Activated CD4-positive, alpha-beta T cell treated with anti-CD3 and anti-CD28 coated beads for 48 hours (primary cell): Measurements from ENCODE around the gene FYCO1.

Experiments
- DNase-seq: peaks from one replicate; pipeline ENCODE4 v3.0.0-alpha.2; 2020

The FYCO1 gene

DNA sequence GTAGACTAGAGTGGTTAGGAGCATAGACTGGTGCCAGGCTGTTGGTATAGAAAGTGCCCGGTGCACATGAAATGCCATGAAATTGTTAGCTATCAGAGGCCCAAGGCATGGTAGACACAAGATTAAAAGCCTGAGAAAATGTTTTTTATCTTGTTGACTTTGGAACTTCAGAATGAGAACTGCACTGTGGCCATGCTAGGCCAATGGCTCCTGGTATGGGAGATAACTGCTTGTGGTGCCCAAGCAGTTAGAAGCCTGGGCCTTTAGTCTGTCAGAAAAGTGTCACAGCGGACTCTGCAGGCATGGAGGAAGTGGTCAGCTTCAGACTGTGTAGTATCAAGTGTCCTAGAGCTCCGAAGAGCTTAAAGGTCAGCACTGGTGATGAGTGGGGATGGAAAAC is 11.9 kb downstream of the FYCO1 start:
- no peak for DNase-seq

DNA sequence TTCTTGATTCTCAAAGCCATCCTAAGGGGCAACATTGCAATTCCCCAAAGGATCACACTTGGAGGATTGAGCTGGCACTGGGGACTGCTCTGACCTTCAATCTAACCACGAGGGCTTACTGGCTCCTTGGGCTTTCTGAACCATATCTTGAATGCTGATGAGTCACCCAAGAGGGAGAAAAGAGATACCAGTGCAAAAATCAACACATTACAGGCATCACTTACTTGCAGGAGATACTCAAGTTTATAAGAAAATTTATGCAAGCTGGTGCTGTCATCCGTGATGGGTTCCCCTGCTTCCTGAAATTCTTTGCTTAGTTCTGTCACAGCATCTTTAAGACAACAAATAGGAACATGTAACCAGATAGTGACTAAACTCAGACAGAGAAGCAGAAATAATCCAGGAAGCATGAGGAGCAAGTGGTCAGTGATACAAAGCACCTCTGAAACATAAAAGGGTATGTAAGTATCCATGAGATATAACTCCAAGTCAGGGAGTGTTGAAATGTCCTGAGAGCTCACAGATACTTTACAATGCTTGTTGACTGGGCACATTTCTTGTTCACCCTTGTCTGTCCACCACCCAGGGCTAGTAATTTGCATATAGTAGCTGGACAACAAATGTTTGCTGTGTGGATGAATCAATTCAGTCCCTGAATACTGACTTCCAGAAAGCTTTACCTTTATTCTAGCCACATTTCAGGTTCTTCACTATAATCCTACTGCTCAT is 14.1 kb downstream of the FYCO1 start:
- no peak for DNase-seq

DNA sequence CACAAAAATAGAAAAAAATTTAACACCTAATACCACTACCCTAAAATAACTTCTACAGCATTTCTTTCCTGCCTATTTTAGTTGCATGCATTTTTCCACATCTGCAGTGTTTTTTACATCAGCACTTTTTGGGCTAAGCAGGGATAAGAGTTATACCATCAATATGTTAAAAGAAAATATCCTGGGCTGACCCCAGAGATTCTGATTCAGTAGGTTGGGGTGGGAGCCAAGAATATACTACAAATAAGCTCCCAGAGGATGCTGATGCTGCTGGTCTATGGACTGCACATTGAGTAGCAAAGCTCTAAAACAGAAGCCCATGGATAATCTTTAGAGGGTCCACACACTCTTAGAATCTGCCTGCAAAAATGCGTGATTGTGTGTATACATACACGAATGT is 14.8 kb downstream of the FYCO1 start:
- DNase-seq, result no peak

DNA sequence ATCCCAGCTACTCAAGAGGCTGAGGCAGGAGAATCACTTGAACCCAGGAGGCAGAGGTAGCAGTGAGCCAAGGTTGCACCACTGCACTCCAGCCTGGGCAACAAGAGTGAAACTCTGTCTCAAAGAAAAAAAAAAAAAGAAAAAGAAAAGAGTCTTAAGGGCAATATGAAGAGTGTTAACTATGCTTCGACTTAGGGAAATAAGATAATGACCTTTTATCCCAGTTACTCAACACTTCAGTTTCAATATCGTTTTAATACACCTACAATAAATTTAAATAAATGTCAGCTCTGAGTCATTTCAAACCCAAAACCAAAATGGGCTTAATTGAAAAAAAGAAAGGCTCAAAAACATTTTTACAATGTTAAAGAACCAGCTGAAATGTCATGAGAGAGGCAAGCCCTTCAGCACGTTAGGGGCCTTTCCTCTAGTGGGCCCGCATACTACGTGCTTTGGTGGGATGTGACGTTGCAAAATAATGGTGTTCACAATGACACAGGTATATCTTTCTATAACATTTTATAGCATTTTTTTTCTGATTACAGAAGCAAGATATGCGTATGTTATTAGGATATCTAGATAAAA is 15.3 kb downstream of the FYCO1 start:
- DNase-seq, result no peak

DNA sequence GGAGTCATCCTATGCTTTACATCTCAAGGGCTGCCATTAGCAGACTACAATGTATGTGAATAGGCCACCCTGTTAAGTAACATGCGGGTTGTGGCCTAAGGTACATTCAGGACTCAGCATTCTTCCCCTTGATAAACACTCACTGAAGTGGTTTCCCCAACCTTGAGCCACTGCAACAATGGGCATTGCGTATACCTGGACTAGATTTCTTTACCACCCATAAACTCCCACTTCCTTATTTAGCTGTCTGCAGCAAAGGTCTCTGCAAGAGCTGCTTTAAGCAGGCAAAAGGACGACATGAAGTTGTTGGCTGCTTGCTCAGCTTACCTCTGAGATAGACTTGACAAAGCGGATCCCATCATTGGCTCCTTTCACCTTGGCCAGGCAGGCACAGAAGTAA is 16.2 kb downstream of the FYCO1 start:
- DNase-seq, result no peak

DNA sequence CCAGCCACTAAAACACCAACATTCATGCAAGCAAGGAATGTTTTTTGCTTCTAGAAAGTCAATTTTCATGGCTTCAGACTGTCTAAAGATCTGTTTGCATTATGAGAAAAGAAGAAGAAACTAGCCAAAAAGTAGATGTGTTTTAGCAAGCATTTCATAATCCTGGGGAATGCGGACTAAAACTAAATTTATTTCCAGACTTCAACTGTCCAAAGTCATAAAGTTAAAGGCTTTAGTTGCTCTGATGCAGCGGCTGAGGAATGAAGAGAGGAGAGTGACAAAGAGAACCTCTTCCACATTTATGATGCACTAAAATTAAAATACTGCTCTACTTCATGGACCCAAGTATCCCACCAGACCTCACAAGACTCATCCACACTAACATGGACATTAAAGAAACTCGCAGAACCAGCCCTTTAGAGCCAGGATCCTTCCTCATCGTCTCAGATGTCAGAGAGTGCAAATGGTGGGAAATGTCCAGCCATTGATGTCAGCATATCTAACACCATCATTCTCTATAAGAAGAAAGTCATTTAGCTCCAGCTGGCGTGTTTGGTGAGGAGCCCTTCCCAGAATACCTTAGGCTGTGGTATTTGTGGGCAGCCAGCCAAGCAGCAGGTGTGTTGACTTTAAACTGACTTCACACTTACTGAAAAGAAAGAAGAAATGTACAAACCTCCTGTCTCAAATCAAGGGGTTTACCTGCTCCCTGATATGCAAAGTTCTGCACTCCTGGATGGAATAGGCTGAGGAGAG is 17.4 kb downstream of the FYCO1 start:
- peak; percentile 79 for DNase-seq

DNA sequence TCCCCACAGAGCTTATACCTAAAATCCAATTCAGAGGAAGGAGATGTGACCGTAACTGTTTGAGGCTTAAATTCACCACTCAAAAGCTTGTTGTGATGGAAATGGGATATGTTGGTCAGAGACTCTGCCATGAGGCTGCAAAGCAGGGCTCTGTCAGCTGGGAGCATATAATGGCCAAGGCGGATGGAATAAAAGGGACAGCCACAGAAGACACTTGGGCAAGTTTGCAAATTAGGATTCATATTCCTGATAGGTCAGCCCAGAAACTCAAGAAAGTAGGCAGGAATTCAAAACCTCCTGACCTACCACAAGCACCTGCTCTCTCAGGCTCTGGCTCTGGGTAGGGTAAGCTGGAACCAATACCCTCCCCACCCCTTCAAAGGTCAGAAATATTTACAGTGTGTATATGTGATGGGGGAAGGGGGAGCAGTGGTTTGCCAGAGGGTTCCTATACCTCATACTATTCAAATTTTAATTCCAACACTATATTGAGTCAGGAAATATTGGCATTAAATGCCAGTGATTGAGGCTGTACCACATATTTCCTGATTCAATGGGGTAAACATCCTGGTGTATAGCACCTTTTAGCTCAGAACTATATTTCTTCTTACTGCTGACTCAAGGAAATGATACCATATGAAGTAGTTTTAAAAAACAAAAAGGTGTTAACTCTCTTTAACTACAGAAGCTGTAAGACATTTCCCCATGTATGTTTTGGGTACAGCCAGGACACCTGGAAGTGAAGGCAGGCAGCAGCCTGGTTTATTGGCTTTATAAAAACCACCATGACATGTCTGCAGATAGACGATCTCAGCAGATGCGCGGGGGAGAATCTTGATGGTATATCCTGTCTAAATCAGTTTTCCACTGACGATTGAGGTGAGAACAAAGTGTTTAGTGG is 19.2 kb downstream of the FYCO1 start:
- peak; percentile 44 for DNase-seq

DNA sequence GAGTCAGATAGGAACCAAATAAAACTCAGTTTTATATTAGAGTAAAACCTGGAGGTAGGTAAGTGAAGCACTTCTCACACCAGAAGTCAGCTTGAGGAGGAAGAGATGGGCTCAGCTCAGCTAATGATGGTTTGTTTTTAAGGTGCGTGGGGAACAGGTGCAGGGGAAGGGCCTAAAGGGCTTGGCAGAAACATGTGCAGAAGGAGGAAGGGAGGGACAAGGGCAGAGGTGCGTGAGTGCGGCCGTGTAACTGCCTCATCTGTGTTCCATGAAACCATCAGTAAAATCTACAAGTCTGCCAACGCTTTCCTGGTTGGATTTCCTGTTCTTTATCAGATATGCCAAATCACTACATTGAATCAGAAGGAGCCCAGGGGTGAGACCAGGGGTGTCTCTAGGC is 19.9 kb downstream of the FYCO1 start:
- no peak for DNase-seq

DNA sequence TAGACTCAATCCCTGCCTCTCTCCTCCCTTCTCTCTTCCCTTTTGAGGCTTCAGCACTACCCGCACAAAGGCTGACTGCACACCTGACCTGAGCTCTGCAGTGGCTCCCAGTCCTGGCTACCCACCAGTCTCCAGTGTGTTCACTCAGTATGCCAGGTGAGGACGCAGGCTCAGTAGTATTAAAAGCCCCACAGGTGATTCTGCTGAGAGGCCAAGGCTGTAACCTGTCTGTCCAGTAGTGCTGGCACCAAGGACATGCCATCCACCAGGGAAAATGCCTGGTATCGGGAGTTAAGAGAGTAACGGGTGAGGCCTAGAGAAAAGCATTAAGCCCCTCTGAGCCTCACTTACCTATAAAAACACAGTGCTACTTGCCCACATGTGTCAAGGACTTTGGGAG is 20.9 kb downstream of the FYCO1 start:
- DNase-seq, result no peak

DNA sequence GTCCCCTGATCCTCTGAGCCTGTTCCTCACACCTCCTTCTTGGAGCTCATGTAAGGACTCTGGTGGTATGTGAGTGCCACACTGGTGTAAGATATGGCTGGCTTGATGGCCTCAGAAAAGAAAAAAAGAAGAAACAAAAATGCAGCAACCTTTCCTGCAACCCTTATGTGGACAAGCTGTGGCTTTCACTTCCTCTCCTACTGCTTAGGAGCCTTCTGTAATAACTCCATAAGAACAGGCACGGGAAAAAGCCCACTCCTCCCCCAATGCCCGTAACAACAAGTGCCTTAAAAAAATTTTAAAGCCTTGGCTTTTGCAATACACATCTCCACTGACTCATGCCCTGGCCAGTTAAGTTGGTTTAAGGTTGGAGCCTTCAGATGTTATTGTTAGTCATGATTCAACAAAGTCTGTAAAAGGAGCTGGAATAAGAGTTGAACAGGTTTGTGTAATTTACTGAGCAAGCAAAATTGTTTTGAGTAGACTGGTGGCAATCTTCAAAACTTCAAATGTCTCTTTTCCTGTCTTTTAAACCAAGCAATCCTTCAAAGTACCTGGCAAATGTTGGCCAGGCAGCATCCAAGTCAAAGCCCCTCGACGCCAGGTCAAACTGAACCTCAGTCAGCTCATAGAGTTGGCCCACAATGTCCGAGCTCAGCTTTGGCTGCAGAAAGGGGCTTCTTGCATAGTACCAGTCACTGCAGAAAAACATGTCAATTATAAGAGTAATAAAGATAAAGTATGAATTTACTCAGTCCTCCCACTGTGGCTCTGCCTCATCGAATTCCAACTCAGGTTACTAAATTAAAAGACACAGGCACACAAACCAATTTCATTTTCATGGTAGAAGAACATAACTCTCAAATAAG is 22.9 kb downstream of the FYCO1 start:
- no peak for DNase-seq

DNA sequence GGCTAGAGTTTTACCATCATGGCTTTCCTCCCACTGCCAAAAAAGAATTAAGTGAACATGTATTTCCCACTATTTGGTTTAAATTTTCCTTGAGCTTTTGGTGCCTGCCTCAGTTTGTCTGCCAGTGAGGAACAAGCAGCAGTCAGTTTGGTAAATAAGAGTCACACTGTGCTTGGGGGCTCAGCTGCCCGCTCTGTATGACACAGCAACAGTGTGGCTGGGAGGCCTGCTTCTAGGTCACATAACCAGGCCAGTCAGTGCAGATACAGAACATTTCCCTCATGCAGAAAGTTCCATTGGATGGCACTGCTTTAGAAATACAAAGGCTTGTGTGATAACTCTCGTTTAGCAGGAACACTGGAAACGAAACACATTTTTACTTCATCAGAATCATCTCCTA is 25.7 kb downstream of the FYCO1 start:
- DNase-seq, result no peak

DNA sequence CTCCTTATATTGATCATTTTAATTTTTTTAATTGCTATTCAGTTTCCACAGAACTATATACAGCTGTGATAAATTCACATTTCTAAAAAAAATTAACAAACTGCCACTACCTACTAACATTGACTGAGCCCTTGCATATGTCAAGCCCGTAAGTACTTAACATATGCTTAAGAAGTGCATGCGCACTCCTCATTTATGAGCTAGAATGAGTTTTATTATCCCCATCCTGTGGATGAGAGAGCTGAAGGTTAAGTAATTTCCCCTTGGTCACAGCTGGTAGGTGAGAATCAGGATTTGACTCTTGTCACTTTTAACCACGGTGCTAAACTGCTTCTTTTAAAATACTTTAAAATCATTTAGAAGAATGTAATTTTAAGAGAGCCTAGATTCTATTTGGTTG is 26.5 kb downstream of the FYCO1 start:
- DNase-seq, result no peak

DNA sequence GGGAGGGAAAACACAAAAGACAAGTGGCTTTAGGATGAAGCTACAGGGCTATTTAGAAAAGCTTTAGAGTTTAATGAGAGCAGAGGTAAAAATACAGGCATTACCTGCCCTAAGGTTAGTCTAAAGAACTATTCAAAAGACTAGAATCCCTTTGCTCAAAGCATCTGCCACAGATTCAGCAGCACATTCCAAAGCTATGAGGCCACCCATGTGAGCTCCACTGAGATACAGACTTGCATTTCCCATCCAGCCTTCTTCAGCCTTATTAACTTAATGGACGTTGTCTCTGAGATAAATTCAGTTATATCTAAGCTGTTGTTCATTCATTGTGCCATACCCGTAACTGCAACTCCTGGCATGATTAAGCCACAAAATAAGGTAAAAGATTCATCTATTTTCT is 26.9 kb downstream of the FYCO1 start:
- DNase-seq, result no peak

DNA sequence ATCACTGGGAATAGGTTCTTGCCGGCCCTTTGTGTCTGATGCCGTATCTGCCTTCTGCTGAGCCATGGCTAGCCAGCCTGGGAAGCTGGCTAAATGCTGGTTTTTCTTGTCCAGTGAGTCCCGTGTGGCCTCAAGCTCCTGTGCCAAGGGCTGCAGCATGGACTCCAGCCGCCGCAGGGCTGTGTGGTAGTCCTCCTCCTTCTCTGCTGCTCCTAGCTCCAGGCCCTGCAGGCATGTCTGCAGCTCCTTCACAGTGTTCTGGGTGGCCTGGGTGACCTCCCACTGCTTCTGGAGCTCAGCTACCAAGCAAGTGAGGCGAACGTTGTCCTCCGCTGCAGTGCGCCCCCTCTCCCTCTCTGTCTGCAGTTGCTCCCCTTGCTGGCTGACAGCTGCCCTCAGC is 27.5 kb downstream of the FYCO1 start:
- no peak for DNase-seq

DNA sequence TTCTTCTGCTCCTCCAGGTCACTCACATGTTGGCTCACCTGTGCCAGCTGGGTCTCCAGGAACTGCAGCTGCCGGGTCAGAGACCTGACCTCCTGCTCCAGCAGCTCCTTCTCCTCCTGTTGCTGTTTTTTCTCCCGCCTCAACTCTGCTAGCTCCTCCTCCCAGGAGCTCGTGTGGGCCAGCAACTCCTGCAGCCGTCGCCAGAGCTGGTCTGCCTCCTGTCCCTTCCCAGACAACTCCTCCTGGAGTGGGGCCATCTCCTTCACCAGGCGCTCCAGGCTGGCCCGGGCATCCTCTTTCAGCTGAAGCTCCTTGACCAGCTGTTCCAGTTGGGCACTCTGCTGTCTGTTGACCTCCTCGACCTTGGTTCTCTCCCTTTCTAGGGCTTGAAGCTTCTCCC is 27.9 kb downstream of the FYCO1 start:
- DNase-seq, result no peak

DNA sequence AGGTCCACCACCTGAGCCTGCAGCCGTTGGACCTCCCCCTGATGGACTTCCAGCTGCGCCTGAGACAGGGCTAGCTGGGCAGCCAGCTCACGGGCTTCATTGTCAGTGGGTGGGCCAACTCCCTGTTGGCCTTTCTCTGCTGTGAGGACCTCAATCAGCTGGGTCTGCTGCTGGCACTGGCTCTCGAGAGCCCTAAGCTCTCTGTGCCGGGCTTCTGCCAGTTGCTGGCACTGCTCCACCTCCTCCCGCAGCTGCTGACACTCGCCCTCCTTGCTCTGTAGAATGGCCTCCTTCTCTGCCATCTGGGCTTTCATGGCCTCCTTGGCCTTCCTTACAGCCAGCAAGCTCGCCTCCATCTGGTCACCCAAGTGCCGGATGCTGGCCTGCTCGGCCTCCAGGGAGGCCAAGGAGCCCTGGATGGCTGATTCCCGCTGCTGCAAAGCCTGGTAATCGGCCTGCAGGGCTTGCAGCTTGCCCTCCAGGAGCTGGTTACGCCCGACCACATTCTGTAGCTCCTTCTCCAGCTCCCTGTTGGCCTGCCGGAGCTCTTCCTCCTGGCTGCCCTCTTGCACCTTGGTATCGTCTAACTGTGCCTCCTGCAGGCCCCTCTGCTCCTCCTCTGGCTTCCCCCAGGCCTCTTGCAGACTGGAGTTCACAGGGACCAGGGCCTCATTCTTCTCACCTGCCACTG is 28.5 kb downstream of the FYCO1 start:
- no peak for DNase-seq

DNA sequence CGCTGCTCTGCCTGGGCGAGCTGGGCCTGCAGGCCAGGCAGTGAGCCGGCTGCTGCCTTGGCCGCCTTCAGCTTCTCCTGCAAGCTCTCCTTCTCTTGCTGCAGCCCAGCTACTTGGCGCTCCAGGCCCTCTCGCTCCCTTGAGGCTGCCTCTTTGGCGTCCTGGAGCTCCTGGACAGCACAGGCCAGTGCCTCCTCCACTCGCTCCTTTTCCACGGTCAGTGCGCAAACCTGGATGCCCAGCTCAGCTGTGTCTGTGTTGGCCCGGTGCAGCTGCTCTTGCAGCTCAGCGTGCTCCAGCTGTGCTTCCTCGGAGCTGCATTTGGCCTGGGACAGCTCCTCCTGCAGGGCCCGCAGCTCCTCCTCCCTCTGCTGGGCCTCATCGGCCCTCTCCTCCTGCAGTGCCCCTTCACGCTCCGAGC is 29.2 kb downstream of the FYCO1 start:
- no peak for DNase-seq

DNA sequence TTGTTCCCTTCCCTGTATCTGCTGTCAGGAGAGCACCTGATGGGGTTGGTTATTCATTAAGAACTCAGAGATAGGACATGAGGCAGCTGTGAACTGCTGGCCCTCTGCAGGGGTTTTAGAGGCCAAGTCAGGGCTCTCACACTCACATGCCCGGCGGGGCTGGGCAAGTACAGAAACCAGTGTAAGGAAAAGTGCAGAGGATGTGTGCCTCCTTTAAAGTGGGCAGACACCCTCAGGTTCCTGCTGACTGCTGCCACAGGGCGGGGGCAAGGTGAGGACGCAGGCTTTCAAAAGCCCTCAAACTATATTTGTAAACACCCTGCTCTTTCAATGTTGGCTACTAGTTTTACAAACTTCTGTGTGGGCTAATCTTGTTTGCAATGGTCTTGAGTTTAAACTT is 30.0 kb downstream of the FYCO1 start:
- DNase-seq, result no peak

DNA sequence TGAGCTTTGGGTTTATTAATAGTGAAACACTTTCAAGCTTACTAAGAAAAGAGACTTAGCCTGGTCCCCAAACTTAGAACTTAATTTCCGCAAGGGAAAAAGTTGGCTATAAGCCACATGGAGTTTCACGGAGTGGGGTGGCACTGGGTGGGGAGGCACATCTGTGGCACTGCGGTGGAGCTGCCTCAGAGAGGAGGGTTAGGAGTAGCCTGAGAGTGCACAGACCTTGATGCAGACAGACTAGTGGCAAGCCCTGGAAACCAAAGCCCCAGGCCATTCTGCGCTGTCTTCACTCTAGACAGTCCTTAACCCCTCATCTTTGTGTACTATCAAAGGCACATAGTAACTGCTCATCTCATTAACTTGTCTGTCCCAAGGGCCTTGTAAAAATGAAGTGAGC is 30.4 kb downstream of the FYCO1 start:
- DNase-seq, result no peak

DNA sequence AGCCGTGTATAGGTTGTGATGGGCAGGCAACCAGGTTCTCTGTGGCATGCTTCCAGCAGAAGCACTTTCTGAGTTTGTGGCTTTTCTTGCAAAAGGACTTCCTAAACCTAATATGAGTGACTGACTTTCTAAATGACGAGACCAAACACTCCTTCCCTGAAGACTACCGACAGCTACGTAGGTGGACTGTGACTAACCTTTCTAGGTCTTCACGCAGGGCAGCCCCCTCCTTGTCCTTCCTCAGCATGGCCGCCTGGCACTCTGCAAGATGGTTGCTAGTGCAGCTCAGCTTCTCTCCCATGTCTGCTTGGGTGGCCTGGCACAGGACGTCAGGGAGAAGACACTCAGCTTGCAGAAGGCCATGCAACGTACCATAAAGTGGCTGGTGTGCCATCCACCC is 31.5 kb downstream of the FYCO1 start:
- DNase-seq, result peak; percentile 67

DNA sequence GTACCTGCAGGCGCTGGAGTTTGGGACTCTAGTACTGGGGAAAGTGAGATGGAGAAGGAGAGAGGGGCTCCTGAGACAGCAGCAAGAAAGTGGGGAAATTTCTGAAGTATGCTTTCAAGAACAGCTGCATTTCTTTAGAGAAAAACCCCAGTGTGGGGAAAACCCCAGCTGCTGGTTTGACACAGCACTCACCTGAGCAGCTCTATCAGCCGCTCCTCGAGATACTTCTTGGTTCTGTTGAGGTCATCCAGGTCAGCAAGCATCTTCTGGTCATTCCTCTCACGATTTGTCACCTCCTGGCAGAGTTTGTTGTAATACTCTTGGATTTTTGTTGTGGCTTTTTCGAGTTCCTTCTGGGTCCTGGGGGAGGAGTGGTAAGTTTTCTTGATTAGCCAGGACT is 33.6 kb downstream of the FYCO1 start:
- peak; percentile 40 for DNase-seq

DNA sequence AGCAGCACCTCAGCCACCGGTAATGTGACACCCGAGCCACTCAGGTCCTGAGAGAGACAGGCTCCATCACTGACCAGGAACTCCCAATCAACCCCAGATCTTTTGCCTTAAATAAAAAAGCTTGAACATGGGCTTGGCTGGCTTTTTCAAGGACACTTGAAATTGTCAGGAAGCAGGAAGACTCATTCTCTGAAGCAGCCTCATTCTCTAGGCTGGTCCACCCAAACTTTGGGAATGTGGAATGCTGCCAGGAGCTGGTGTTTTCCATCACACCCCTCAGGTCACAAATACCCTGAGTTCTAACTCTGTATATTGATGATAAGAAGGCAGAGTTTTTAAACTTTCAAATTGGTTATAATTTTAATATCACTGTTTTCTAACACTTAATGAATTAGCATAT is 35.3 kb downstream of the FYCO1 start:
- DNase-seq, result no peak
